HepG2 (cell line): Measurements from ENCODE around the gene SERPINB6. TPM values are rescaled to one million over a fixed set of nuclear protein-coding genes. Genes with fewer than 3 reads are reported as not detected.

Experiments
- CENPT ChIP-seq: sonication (generic); formaldehyde crosslinking; IDR thresholded peaks from 2 replicates; pipeline ENCODE4 v1.8.0; 2022; ENCODE audit warnings: low read depth, mild to moderate bottlenecking, moderate library complexity, missing genetic modification reagents
- GABPB1 ChIP-seq: IDR thresholded peaks from 2 replicates; pipeline ENCODE4 v1.6.1; 2016; ENCODE audit warnings: mild to moderate bottlenecking, missing genetic modification reagents, moderate library complexity, missing compliant biosample characterization
- HMGA1 ChIP-seq: sonication (generic); formaldehyde crosslinking; conservative IDR thresholded peaks from 2 replicates; pipeline ENCODE4 v1.4.0; 2020; ENCODE audit warnings: missing genetic modification reagents
- IRF9 ChIP-seq: sonication (generic); formaldehyde crosslinking; IDR thresholded peaks from 2 replicates; pipeline ENCODE4 v1.8.0; 2022; ENCODE audit warnings: missing genetic modification reagents, mild to moderate bottlenecking, borderline replicate concordance
- MEIS1 ChIP-seq: sonication (generic); formaldehyde crosslinking; IDR thresholded peaks from 2 replicates; pipeline ENCODE4 v1.9.0; 2021; ENCODE audit warnings: mild to moderate bottlenecking, missing genetic modification reagents, moderate library complexity, borderline replicate concordance
- NAIF1 ChIP-seq: sonication (generic); formaldehyde crosslinking; IDR thresholded peaks from 2 replicates; pipeline ENCODE4 v1.5.0; 2020; ENCODE audit warnings: mild to moderate bottlenecking, missing genetic modification reagents, borderline replicate concordance
- PAX8 ChIP-seq: sonication (generic); formaldehyde crosslinking; IDR thresholded peaks from 2 replicates; pipeline ENCODE4 v1.8.0; 2022; ENCODE audit warnings: mild to moderate bottlenecking, missing genetic modification reagents, borderline replicate concordance
- RARA ChIP-seq: IDR thresholded peaks from 2 replicates; pipeline ENCODE4 v1.6.1; 2016; ENCODE audit warnings: missing genetic modification reagents, missing compliant biosample characterization
- REL ChIP-seq: sonication (generic); formaldehyde crosslinking; conservative IDR thresholded peaks from 2 replicates; pipeline ENCODE4 v1.8.0; 2022; ENCODE audit warnings: mild to moderate bottlenecking, missing genetic modification reagents, moderate library complexity
- RFX1 ChIP-seq: fragments of 450-650 bp; IDR thresholded peaks from 2 replicates; pipeline ENCODE4 v1.6.1; 2017
- SP140L ChIP-seq: sonication (generic); formaldehyde crosslinking; IDR thresholded peaks from 2 replicates; pipeline ENCODE4 v1.4.0; 2020; ENCODE audit warnings: missing genetic modification reagents, borderline replicate concordance
- STAG1 ChIP-seq: sonication (generic); formaldehyde crosslinking; IDR thresholded peaks from 2 replicates; pipeline ENCODE4 v1.4.0; 2020; ENCODE audit warnings: missing genetic modification reagents
- ZEB1 ChIP-seq: IDR thresholded peaks from 2 replicates; pipeline ENCODE4 v1.6.1; 2012; ENCODE audit warnings: mild to moderate bottlenecking, low read depth, inconsistent platforms; ENCODE audit not compliant: insufficient replicate concordance
- ZFX ChIP-seq: sonication (generic); formaldehyde crosslinking; IDR thresholded peaks from 2 replicates; pipeline ENCODE4 v1.4.0; 2020; ENCODE audit warnings: mild to moderate bottlenecking, low read depth, missing genetic modification reagents, moderate library complexity
- ZNF205 ChIP-seq: IDR thresholded peaks from 2 replicates; pipeline ENCODE4 v1.6.1; 2018; ENCODE audit warnings: missing biosample characterization, missing genetic modification reagents
- ZNF296 ChIP-seq: sonication (generic); formaldehyde crosslinking; conservative IDR thresholded peaks from 2 replicates; pipeline ENCODE4 v1.5.0; 2020; ENCODE audit warnings: mild to moderate bottlenecking, missing genetic modification reagents
- ZNF382 ChIP-seq: sonication (generic); formaldehyde crosslinking; IDR thresholded peaks from 2 replicates; pipeline ENCODE4 v1.5.0; 2020; ENCODE audit warnings: missing genetic modification reagents, mild to moderate bottlenecking, borderline replicate concordance
- ZNF451 ChIP-seq: sonication (generic); formaldehyde crosslinking; IDR thresholded peaks from 2 replicates; pipeline ENCODE4 v1.5.0; 2020; ENCODE audit warnings: mild to moderate bottlenecking, missing genetic modification reagents
- polyA plus RNA-seq, 8 experiments: library from polyadenylated mRNA; depleted of rRNA in 3 of 8; stranded (reverse) in 7 of 8; unstranded in 1 of 8; fragments of >200 nt; fragmentation: Illumina TruSeq in 4 of 8; extraction: Trizol in 4 of 8; gene quantifications; 2 replicates each; pipeline versions ENCODE4 v1.2.1 to v1.2.3, GENCODE V29; 2011 to 2016; ENCODE audit warnings: low read depth in 4 of 8, missing spikeins in 1 of 8, mixed read lengths in 1 of 8; ENCODE audit not compliant: insufficient read depth in 1 of 8
- total RNA-seq, 5 experiments: library from RNA; depleted of rRNA; stranded (reverse); fragments of >200 nt; fragmentation: Illumina TruSeq; extraction: Trizol; gene quantifications; 2 replicates each; pipeline ENCODE4 v1.2.3, GENCODE V29; 2016; ENCODE audit warnings: low read depth in 1 of 5
- TF ChIP-seq, protein P1 (sequence below): sonication (generic); formaldehyde crosslinking; IDR thresholded peaks from 2 replicates; pipeline ENCODE4 v1.5.0; 2020; ENCODE audit warnings: missing genetic modification reagents
- TF ChIP-seq, protein P2 (sequence below): sonication (generic); formaldehyde crosslinking; IDR thresholded peaks from 2 replicates; pipeline ENCODE4 v1.8.1; 2023; ENCODE audit warnings: mild to moderate bottlenecking, moderate library complexity, missing genetic modification reagents
- TF ChIP-seq, protein P3 (sequence below): fragments of 450-650 bp; IDR thresholded peaks from 2 replicates; pipeline ENCODE4 v1.6.1; 2017; ENCODE audit warnings: mild to moderate bottlenecking
- TF ChIP-seq, protein P4 (sequence below): sonication (generic); formaldehyde crosslinking; IDR thresholded peaks from 2 replicates; pipeline ENCODE4 v1.4.0; 2020; ENCODE audit warnings: missing genetic modification reagents

Gene SERPINB6
- total and polyA plus RNA-seq, 2 of the 13 experiments (the other 11 are each of a cell fraction or from before 2014, with no cell fraction given) = 38.2 to 61.3 TPM

DNA sequence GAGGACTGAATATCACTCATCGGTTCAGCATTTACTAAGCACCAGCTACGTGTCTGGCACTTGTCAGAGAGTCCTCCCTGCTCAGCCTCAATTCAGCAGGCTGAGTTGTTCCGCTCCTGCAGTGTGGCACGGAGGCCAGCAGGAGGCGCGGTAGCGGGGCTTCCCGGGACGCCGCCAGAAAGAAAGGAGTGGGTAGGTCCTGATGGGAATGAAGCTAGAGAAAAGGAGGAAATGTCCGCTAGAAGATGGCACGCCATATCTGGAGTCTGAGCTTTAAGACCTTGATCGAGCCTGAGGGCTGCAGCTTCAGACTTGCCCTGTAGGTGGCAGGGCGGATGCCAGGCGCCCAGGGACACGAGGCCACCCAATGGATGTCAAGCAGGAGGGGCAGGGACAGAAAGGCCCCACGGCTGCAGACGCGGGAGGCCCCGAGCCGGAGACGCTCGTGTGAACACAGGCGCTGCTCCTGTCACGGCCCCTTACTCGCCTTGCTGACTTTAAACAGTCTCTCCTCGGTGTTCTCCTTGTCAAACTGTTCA lies 18.7 kb downstream of the SERPINB6 start (continued):
- TF ChIP-seq NAIF1 (no peak), ZNF382 (CRISPR knock-in tag) (no peak), SP140L (no peak), ZEB1 (no peak), ZNF296 (CRISPR knock-in tag) (no peak), RFX1 (no peak), ZFX (CRISPR knock-in tag) (peak; percentile 79), ZNF451 (CRISPR knock-in tag) (peak; percentile 47; the same call in 1 of the 2 replicates), GABPB1 (CRISPR knock-in tag) (peak; percentile 65), PAX8 (no peak), REL (CRISPR knock-in tag) (no peak), CENPT (CRISPR knock-in tag) (no peak), MEIS1 (CRISPR knock-in tag) (peak; percentile 92), ZNF205 (peak; percentile 48; the same call in 1 of the 2 replicates), HMGA1 (CRISPR knock-in tag) (no peak), RARA (CRISPR knock-in tag) (0 out of 2 replicates have a peak, but pooled peaks have one; percentile 6), IRF9 (0 out of 2 replicates have a peak, but pooled peaks have one; percentile 32), STAG1 (CRISPR knock-in tag) (peak; percentile 78)
- TF ChIP-seq, protein P1, sequence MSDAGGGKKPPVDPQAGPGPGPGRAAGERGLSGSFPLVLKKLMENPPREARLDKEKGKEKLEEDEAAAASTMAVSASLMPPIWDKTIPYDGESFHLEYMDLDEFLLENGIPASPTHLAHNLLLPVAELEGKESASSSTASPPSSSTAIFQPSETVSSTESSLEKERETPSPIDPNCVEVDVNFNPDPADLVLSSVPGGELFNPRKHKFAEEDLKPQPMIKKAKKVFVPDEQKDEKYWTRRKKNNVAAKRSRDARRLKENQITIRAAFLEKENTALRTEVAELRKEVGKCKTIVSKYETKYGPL (CRISPR knock-in tag) = no peak
- TF ChIP-seq, protein P2, sequence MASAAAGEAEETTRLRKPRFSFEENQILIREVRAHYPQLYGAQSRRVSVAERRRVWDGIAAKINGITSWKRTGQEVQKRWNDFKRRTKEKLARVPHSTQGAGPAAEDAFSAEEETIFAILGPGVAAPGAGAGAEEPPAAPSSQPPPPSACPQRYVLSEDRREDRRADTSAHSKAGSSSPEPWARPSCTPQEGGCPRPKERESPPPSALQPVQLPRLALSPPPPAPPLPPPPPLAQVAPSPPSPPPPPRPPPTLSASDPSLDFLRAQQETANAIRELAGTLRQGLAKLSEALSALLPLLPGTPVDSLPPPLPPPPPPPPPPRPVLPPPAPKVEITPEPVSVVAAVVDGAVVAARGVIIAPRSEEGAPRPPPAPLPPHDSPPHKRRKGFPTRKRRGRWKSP = peak; percentile 87
- TF ChIP-seq, protein P3, sequence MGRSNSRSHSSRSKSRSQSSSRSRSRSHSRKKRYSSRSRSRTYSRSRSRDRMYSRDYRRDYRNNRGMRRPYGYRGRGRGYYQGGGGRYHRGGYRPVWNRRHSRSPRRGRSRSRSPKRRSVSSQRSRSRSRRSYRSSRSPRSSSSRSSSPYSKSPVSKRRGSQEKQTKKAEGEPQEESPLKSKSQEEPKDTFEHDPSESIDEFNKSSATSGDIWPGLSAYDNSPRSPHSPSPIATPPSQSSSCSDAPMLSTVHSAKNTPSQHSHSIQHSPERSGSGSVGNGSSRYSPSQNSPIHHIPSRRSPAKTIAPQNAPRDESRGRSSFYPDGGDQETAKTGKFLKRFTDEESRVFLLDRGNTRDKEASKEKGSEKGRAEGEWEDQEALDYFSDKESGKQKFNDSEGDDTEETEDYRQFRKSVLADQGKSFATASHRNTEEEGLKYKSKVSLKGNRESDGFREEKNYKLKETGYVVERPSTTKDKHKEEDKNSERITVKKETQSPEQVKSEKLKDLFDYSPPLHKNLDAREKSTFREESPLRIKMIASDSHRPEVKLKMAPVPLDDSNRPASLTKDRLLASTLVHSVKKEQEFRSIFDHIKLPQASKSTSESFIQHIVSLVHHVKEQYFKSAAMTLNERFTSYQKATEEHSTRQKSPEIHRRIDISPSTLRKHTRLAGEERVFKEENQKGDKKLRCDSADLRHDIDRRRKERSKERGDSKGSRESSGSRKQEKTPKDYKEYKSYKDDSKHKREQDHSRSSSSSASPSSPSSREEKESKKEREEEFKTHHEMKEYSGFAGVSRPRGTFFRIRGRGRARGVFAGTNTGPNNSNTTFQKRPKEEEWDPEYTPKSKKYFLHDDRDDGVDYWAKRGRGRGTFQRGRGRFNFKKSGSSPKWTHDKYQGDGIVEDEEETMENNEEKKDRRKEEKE = no peak
- TF ChIP-seq, protein P4, sequence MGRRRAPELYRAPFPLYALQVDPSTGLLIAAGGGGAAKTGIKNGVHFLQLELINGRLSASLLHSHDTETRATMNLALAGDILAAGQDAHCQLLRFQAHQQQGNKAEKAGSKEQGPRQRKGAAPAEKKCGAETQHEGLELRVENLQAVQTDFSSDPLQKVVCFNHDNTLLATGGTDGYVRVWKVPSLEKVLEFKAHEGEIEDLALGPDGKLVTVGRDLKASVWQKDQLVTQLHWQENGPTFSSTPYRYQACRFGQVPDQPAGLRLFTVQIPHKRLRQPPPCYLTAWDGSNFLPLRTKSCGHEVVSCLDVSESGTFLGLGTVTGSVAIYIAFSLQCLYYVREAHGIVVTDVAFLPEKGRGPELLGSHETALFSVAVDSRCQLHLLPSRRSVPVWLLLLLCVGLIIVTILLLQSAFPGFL = no peak
